ENCODE measurements around the gene RAB7A.

RAB7A gene

GRCh38 chr3:128783774-128784173, 57.8 kb downstream of the RAB7A start:
- H3K9me3 Mint-ChIP-seq = no peaks in the 10 kb centered on the region
- ATAC-seq = no peak
- peaks cover 96% of the 10 kb centered on the region for H3K4me1 Mint-ChIP-seq
- no peaks in the 10 kb centered on the region for H3K27me3 Mint-ChIP-seq
- H3K27ac Mint-ChIP-seq = peak overlapping the region; percentile 44
- DNase-seq = no peak
- peaks cover 6% of the 10 kb centered on the region for H3K36me3 Mint-ChIP-seq (ENCODE audit: low read depth)
- no peak overlapping the region for H3K4me3 Mint-ChIP-seq

GRCh38 chr3:128784232-128784631, 58.2 kb downstream of the RAB7A start:
- Mint-ChIP-seq H3K27me3 (no peaks in the 10 kb centered on the region), H3K4me1 (peaks cover 96% of the 10 kb centered on the region), H3K4me3 (no peak overlapping the region), H3K9me3 (no peaks in the 10 kb centered on the region), H3K36me3 (ENCODE audit: low read depth) (peaks cover 6% of the 10 kb centered on the region), H3K27ac (peak overlapping the region; percentile 44)
- DNase-seq = peak; percentile 62
- peak; percentile 43 for ATAC-seq

GRCh38 chr3:128784843-128785242, 58.9 kb downstream of the RAB7A start:
- no peaks in the 10 kb centered on the region for H3K9me3 Mint-ChIP-seq
- H3K27me3 Mint-ChIP-seq = no peaks in the 10 kb centered on the region
- H3K36me3 Mint-ChIP-seq (ENCODE audit: low read depth) = peaks cover 6% of the 10 kb centered on the region
- H3K4me3 Mint-ChIP-seq = no peak overlapping the region
- ATAC-seq = no peak
- no peak for DNase-seq
- peak overlapping the region; percentile 44 for H3K27ac Mint-ChIP-seq
- peaks cover 97% of the 10 kb centered on the region for H3K4me1 Mint-ChIP-seq

- DNase-seq = no peak
- ATAC-seq = no peak
- Mint-ChIP-seq H3K4me3 (peak overlapping the region; percentile 78), H3K27me3 (no peaks in the 10 kb centered on the region), H3K9me3 (no peaks in the 10 kb centered on the region), H3K4me1 (peaks cover 99% of the 10 kb centered on the region), H3K36me3 (ENCODE audit: low read depth) (peaks cover 5% of the 10 kb centered on the region), H3K27ac (peak overlapping the region; percentile 100)
These were observed 60.5 kb downstream of the RAB7A start for GRCh38 chr3:128786434-128787020.

- ATAC-seq = peak; percentile 88
- no peaks in the 10 kb centered on the region for H3K27me3 Mint-ChIP-seq
- no peaks in the 10 kb centered on the region for H3K9me3 Mint-ChIP-seq
- peak overlapping the region; percentile 100 for H3K27ac Mint-ChIP-seq
- H3K4me3 Mint-ChIP-seq = peak overlapping the region; percentile 78
- H3K36me3 Mint-ChIP-seq (ENCODE audit: low read depth) = peaks cover 10% of the 10 kb centered on the region
- peak; percentile 55 for DNase-seq
- peaks cover 99% of the 10 kb centered on the region for H3K4me1 Mint-ChIP-seq
These were observed 61.6 kb downstream of the RAB7A start for GRCh38 chr3:128787256-128788253.

- Mint-ChIP-seq H3K9me3 (no peaks in the 10 kb centered on the region), H3K27me3 (no peaks in the 10 kb centered on the region), H3K36me3 (ENCODE audit: low read depth) (peaks cover 10% of the 10 kb centered on the region), H3K4me3 (peak overlapping the region; percentile 78), H3K27ac (peak overlapping the region; percentile 100), H3K4me1 (peaks cover 98% of the 10 kb centered on the region)
- peak; percentile 72 for ATAC-seq
- DNase-seq = peak; percentile 30
These were observed 62.4 kb downstream of the RAB7A start for GRCh38 chr3:128788268-128788869.

GRCh38 chr3:128794067-128794768, 68.2 kb downstream of the RAB7A start:
- H3K36me3 Mint-ChIP-seq (ENCODE audit: low read depth) = peaks cover 38% of the 10 kb centered on the region
- peak overlapping the region; percentile 54 for H3K4me3 Mint-ChIP-seq
- DNase-seq (peak; percentile 33), ATAC-seq (peak; percentile 90)
- H3K27ac Mint-ChIP-seq = peak overlapping the region; percentile 97
- H3K4me1 Mint-ChIP-seq = peaks cover 92% of the 10 kb centered on the region
- no peaks in the 10 kb centered on the region for H3K27me3 Mint-ChIP-seq
- no peaks in the 10 kb centered on the region for H3K9me3 Mint-ChIP-seq

GRCh38 chr3:128794770-128795649, 69.0 kb downstream of the RAB7A start:
- DNase-seq (peak; percentile 59), ATAC-seq (peak; percentile 59)
- Mint-ChIP-seq H3K4me3 (peak overlapping the region; percentile 54), H3K4me1 (peaks cover 92% of the 10 kb centered on the region), H3K9me3 (no peaks in the 10 kb centered on the region), H3K36me3 (ENCODE audit: low read depth) (peaks cover 46% of the 10 kb centered on the region), H3K27ac (peak overlapping the region; percentile 97), H3K27me3 (no peaks in the 10 kb centered on the region)

GRCh38 chr3:128799653-128800052, 73.7 kb downstream of the RAB7A start:
- peak overlapping the region; percentile 98 for H3K27ac Mint-ChIP-seq
- H3K36me3 Mint-ChIP-seq (ENCODE audit: low read depth) = peaks cover 58% of the 10 kb centered on the region
- H3K27me3 Mint-ChIP-seq = no peaks in the 10 kb centered on the region
- H3K4me3 Mint-ChIP-seq = peak overlapping the region; percentile 74
- no peaks in the 10 kb centered on the region for H3K9me3 Mint-ChIP-seq
- peaks cover 87% of the 10 kb centered on the region for H3K4me1 Mint-ChIP-seq
- DNase-seq = no peak
- peak; percentile 23 for ATAC-seq

GRCh38 chr3:128800241-128801187, 74.5 kb downstream of the RAB7A start:
- peak; percentile 53 for ATAC-seq
- H3K27ac Mint-ChIP-seq = peak overlapping the region; percentile 98

GRCh38 chr3:128801779-128802380, 75.9 kb downstream of the RAB7A start:
- Mint-ChIP-seq H3K9me3 (no peaks in the 10 kb centered on the region), H3K27me3 (no peaks in the 10 kb centered on the region), H3K36me3 (ENCODE audit: low read depth) (peaks cover 69% of the 10 kb centered on the region), H3K4me1 (peaks cover 93% of the 10 kb centered on the region), H3K27ac (peak overlapping the region; percentile 98), H3K4me3 (peak overlapping the region; percentile 74)
- DNase-seq = no peak
- ATAC-seq = peak; percentile 18

More at GRCh38 chr3:128800241-128801187, 74.5 kb downstream of the RAB7A start:
- Mint-ChIP-seq H3K4me3 (peak overlapping the region; percentile 74), H3K36me3 (ENCODE audit: low read depth) (peaks cover 61% of the 10 kb centered on the region), H3K4me1 (peaks cover 87% of the 10 kb centered on the region), H3K9me3 (no peaks in the 10 kb centered on the region), H3K27me3 (no peaks in the 10 kb centered on the region)
- peak; percentile 60 for DNase-seq

- ATAC-seq = no peak
- Mint-ChIP-seq H3K4me1 (peaks cover 85% of the 10 kb centered on the region), H3K27me3 (no peaks in the 10 kb centered on the region), H3K27ac (peak overlapping the region; percentile 91), H3K9me3 (no peaks in the 10 kb centered on the region), H3K36me3 (ENCODE audit: low read depth) (peaks cover 68% of the 10 kb centered on the region), H3K4me3 (peak overlapping the region; percentile 65)
- no peak for DNase-seq
These were observed 77.3 kb downstream of the RAB7A start for GRCh38 chr3:128803307-128803706.
